K562 (cell line): ENCODE results near the gene ENPP7. TPM values are rescaled to one million over a fixed set of nuclear protein-coding genes. Genes with fewer than 3 reads are reported as not detected.

Source experiments
- EZH2 ChIP-seq: IDR thresholded peaks from 2 replicates; pipeline ENCODE4 v1.6.1; 2012; ENCODE audit warnings: low read depth, mild to moderate bottlenecking, inconsistent platforms, low read length, borderline replicate concordance
- GATAD2A ChIP-seq: fragments of 450-650 bp; IDR thresholded peaks from 2 replicates; pipeline ENCODE4 v1.6.1; 2017
- IRF9 ChIP-seq: fragments of 450-650 bp; IDR thresholded peaks from 2 replicates; pipeline ENCODE4 v1.6.1; 2016; ENCODE audit warnings: missing biosample characterization, missing genetic modification characterization
- KLF16 ChIP-seq: IDR thresholded peaks from 2 replicates; pipeline ENCODE4 v1.6.1; 2016; ENCODE audit warnings: antibody characterized with exemption
- LCOR ChIP-seq: sonication (generic); formaldehyde crosslinking; IDR thresholded peaks from 2 replicates; pipeline ENCODE4 v1.8.0; 2022; ENCODE audit warnings: mild to moderate bottlenecking, missing genetic modification reagents
- MBD1 ChIP-seq: fragments of 250-450 bp; sonication (Bioruptor Pico); IDR thresholded peaks from 2 replicates; pipeline ENCODE4 v1.8.0; 2022; ENCODE audit warnings: inconsistent platforms
- NR2C2 ChIP-seq, 2 experiments: fragments of 200-800 bp in 1 of 2; sonication (Bioruptor generic) in 1 of 2; sonication (generic) in 1 of 2; formaldehyde crosslinking in 1 of 2; IDR thresholded peaks; 2 replicates each; pipeline versions ENCODE4 v1.6.1 to v1.8.0; 2016 to 2022; ENCODE audit warnings: mild to moderate bottlenecking in 1 of 2, missing compliant biosample characterization in 1 of 2, missing genetic modification characterization in 1 of 2, missing genetic modification reagents in 1 of 2
- PBX2 ChIP-seq, 2 experiments: IDR thresholded peaks in 1 of 2; conservative IDR thresholded peaks in 1 of 2; 2 replicates each; pipeline ENCODE4 v1.6.1; 2016; ENCODE audit warnings: low read depth in 2 of 2, mild to moderate bottlenecking in 1 of 2, missing compliant biosample characterization in 1 of 2, missing genetic modification characterization in 1 of 2, moderate library complexity in 1 of 2
- PHB ChIP-seq: fragments of 250-450 bp; sonication (Bioruptor Pico); IDR thresholded peaks from 2 replicates; pipeline ENCODE4 v1.5.0; 2021
- PRDM10 ChIP-seq: fragments of 450-650 bp; IDR thresholded peaks from 2 replicates; pipeline ENCODE4 v1.6.1; 2018; ENCODE audit not compliant: partially characterized antibody
- RB1 ChIP-seq: fragments of 450-650 bp; IDR thresholded peaks from 2 replicates; pipeline ENCODE4 v1.6.1; 2017; ENCODE audit warnings: low read depth, mild to moderate bottlenecking
- RFX7 ChIP-seq: fragments of 250-450 bp; sonication (Bioruptor Pico); IDR thresholded peaks from 2 replicates; pipeline ENCODE4 v1.5.1; 2021; ENCODE audit warnings: mild to moderate bottlenecking
- TAF1 ChIP-seq: IDR thresholded peaks from 2 replicates; pipeline ENCODE4 v1.6.1; 2011; ENCODE audit warnings: mild to moderate bottlenecking, low read length, moderate library complexity; ENCODE audit not compliant: insufficient read depth, control insufficient read depth, severe bottlenecking; ENCODE audit errors: extremely low read depth
- TAF9B ChIP-seq: fragments of 450-650 bp; IDR thresholded peaks from 2 replicates; pipeline ENCODE4 v1.6.1; 2018; ENCODE audit warnings: mild to moderate bottlenecking; ENCODE audit not compliant: partially characterized antibody
- ZBTB2 ChIP-seq: fragments of 450-650 bp; IDR thresholded peaks from 2 replicates; pipeline ENCODE4 v1.6.1; 2016; ENCODE audit warnings: antibody characterized with exemption
- polyA plus RNA-seq, 8 experiments: library from polyadenylated mRNA; depleted of rRNA in 4 of 8; stranded (reverse) in 5 of 8; unstranded in 3 of 8; fragments of >200 nt; fragmentation: Nextera tagmentation in 2 of 8; fragmentation: Illumina TruSeq in 1 of 8; extraction: Ambion mirVana in 2 of 8; extraction: Trizol in 1 of 8; gene quantifications; 2 replicates each; pipeline versions ENCODE4 v1.2.1 to v1.2.3, GENCODE V29; 2011 to 2014; ENCODE audit warnings: inconsistent platforms in 1 of 8, missing spikeins in 1 of 8
- total RNA-seq, 7 experiments: library from RNA; depleted of rRNA in 6 of 7; stranded (reverse); fragments of >200 nt in 6 of 7; fragmentation: Illumina TruSeq in 2 of 7; extraction: Trizol in 2 of 7; gene quantifications; 2 replicates each; pipeline versions ENCODE4 v1.2.1 to v1.2.3, GENCODE V29; 2011 to 2021; ENCODE audit warnings: low replicate concordance in 1 of 7

ENPP7 gene
- total and polyA plus RNA-seq, 9 of the 15 experiments (the other 6 are each of a cell fraction or from before 2014, with no cell fraction given): not detected

- TF ChIP-seq KLF16 (0 out of 2 replicates have a peak, but pooled peaks have one; percentile 41), PRDM10 (peak; percentile 61), RB1 (peak; percentile 80), IRF9 (tag) (no peak), GATAD2A (0 out of 2 replicates have a peak, but pooled peaks have one; percentile 59), TAF1 (peak; percentile 51), ZBTB2 (0 out of 2 replicates have a peak, but pooled peaks have one; percentile 45), MBD1 (CRISPR knock-in tag) (0 out of 2 replicates have a peak, but pooled peaks have one; percentile 66), LCOR (CRISPR knock-in tag) (peak; percentile 90), PBX2 (CRISPR knock-in tag; IDR thresholded peaks at IDR 0.05; ENCODE audit: low read depth) (no peak), PBX2 (tag; conservative IDR thresholded peaks at IDR 0.05; ENCODE audit: low read depth) (no peak), TAF9B (no peak), PHB (CRISPR knock-in tag) (no peak), NR2C2 (CRISPR knock-in tag; IDR thresholded peaks at IDR 0.05) (no peak), NR2C2 (tag; IDR thresholded peaks at IDR 0.05) (no peak), RFX7 (CRISPR knock-in tag) (no peak), EZH2 (no peak)
Measured at GRCh38 chr17:79777120-79777893, 46.6 kb downstream of the ENPP7 start (continued).
